ENCODE measurements around the gene GPX2. TPM values are rescaled to one million over a fixed set of nuclear protein-coding genes. Genes with fewer than 3 reads are reported as not detected.

Gene GPX2
- total and polyA plus RNA-seq, 10 donors = 0.26 TPM; not detected in 9

DNA sequence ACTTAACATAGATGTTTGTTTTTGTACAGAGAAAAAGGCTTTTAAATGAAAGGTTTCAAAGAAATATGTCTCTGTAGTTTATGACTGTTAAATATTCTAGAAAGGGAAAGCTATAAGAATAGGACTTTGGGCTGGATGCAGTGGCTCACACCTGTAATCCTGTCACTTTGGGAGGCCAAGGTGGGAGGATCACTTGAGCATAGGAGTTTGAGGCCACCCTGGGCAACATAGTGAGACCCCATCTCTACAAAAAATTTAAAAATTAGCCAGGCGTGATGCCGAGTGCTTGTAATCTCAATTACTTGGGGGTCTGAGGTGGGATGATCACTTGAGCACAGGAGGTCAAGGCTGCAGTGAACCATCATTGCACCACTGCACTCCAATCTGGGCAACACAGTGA is 11.4 kb downstream of the GPX2 start:
- H3K4me1 ChIP-seq = peaks cover 13 to 79% (median 35%) of the 10 kb centered on the region in 6 donors
- intact Hi-C loops (cut with DNase I; ENCODE audit: low total_unique reads) = no loop called here
- no peaks in the 10 kb centered on the region for H3K27me3 ChIP-seq (replicated peaks in 1 of 7)
- no peak overlapping the region for H3K4me3 ChIP-seq
- 91 to 100% (median 96%) methylated on average over 2 of the region's 2 CpGs for WGBS, 5 donors
- DNase-seq = no peak
- H3K27ac ChIP-seq = peak overlapping the region in 3 of 8 donors; percentile 4 to 75 (median 69)
- TF ChIP-seq POLR2A (IDR thresholded peaks at IDR 0.05) = no peak
- TF ChIP-seq POLR2AphosphoS5 (IDR thresholded peaks at IDR 0.05) = no peak
- TF ChIP-seq, protein P1, sequence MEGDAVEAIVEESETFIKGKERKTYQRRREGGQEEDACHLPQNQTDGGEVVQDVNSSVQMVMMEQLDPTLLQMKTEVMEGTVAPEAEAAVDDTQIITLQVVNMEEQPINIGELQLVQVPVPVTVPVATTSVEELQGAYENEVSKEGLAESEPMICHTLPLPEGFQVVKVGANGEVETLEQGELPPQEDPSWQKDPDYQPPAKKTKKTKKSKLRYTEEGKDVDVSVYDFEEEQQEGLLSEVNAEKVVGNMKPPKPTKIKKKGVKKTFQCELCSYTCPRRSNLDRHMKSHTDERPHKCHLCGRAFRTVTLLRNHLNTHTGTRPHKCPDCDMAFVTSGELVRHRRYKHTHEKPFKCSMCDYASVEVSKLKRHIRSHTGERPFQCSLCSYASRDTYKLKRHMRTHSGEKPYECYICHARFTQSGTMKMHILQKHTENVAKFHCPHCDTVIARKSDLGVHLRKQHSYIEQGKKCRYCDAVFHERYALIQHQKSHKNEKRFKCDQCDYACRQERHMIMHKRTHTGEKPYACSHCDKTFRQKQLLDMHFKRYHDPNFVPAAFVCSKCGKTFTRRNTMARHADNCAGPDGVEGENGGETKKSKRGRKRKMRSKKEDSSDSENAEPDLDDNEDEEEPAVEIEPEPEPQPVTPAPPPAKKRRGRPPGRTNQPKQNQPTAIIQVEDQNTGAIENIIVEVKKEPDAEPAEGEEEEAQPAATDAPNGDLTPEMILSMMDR (IDR thresholded peaks at IDR 0.05 in 8 of 11, conservative IDR thresholded peaks at IDR 0.05 in 3 of 11) = no peak
- H3K9me3 ChIP-seq = no peaks in the 10 kb centered on the region
- peaks cover 0 to 99% (median 53%) of the 10 kb centered on the region in 6 donors for H3K36me3 ChIP-seq

GRCh38 chr14:64930085-64930843 is 12.3 kb downstream of the GPX2 start:
- Histone ChIP-seq H3K4me1 (peaks cover 13 to 76% (median 32%) of the 10 kb centered on the region in 6 donors), H3K4me3 (no peak overlapping the region), H3K9me3 (no peaks in the 10 kb centered on the region), H3K27me3 (replicated peaks in 1 of 7) (no peaks in the 10 kb centered on the region), H3K27ac (peak overlapping the region in 5 of 8 donors; percentile 65 to 75 (median 69)), H3K36me3 (peaks cover 0 to 100% (median 61%) of the 10 kb centered on the region in 6 donors)
- no peak for DNase-seq
- intact Hi-C loops (cut with DNase I; ENCODE audit: low total_unique reads) = no loop called here
- 89 to 96% (median 92%) methylated on average over 3 of the region's 3 CpGs for WGBS, 5 donors
- TF ChIP-seq, protein P1 (IDR thresholded peaks at IDR 0.05 in 8 of 11, conservative IDR thresholded peaks at IDR 0.05 in 3 of 11) = no peak
- TF ChIP-seq POLR2A (IDR thresholded peaks at IDR 0.05) (no peak), POLR2AphosphoS5 (IDR thresholded peaks at IDR 0.05) (no peak)

- Histone ChIP-seq H3K27me3 (replicated peaks in 1 of 7) (no peaks in the 10 kb centered on the region), H3K36me3 (peaks cover 0 to 100% (median 70%) of the 10 kb centered on the region in 6 donors), H3K4me3 (no peak overlapping the region), H3K27ac (peak overlapping the region; percentile 29 to 75 (median 66)), H3K9me3 (no peaks in the 10 kb centered on the region), H3K4me1 (peaks cover 13 to 76% (median 28%) of the 10 kb centered on the region in 6 donors)
- WGBS, 5 donors = 83 to 96% (median 93%) methylated on average over 3 of the region's 3 CpGs
- intact Hi-C loops (cut with DNase I; ENCODE audit: low total_unique reads) = no loop called here
- no peak for TF ChIP-seq POLR2A (IDR thresholded peaks at IDR 0.05)
- TF ChIP-seq, protein P1 (IDR thresholded peaks at IDR 0.05 in 8 of 11, conservative IDR thresholded peaks at IDR 0.05 in 3 of 11) = no peak
- TF ChIP-seq POLR2AphosphoS5 (IDR thresholded peaks at IDR 0.05) = no peak
- DNase-seq = no peak
Measured at GRCh38 chr14:64929014-64929359, 13.6 kb downstream of the GPX2 start.

- peaks cover 0 to 99% (median 71%) of the 10 kb centered on the region in 6 donors for H3K36me3 ChIP-seq
- peak overlapping the region; percentile 49 to 75 (median 66) for H3K27ac ChIP-seq
- H3K4me3 ChIP-seq = no peak overlapping the region
- DNase-seq = no peak
- intact Hi-C loops (cut with DNase I; ENCODE audit: low total_unique reads) = no loop called here
- no peaks in the 10 kb centered on the region for H3K27me3 ChIP-seq (replicated peaks in 1 of 7)
- peaks cover 13 to 80% (median 28%) of the 10 kb centered on the region in 6 donors for H3K4me1 ChIP-seq
- WGBS, 5 donors = 46 to 53% (median 50%) methylated on average over 7 of the region's 7 CpGs
- TF ChIP-seq POLR2A (IDR thresholded peaks at IDR 0.05) = no peak
- no peak for TF ChIP-seq POLR2AphosphoS5 (IDR thresholded peaks at IDR 0.05)
- TF ChIP-seq, protein P1 (IDR thresholded peaks at IDR 0.05 in 8 of 11, conservative IDR thresholded peaks at IDR 0.05 in 3 of 11) = no peak
- H3K9me3 ChIP-seq = no peaks in the 10 kb centered on the region
Measured at GRCh38 chr14:64928239-64929013, 14.1 kb downstream of the GPX2 start.
